Measurements from ENCODE around the gene ZBTB34.

DNA sequence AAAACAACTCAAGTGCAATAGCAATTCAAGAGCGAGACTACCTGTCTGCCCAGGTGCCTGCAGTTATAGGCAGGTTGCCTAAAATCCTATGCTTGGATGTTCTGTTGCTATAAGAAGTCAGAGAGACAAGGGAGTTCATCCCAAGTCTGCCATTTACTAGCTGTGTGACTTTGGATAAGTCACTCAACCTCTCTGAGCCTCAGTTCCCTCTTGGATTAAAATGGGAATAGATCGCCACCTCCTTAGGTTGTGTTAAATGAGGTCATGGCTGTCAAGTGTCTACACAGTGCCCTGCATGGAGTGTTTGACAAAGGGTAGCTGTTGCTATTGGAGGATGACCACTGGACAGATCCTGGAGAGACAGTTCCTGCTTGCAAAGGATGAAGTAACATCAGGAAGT is 1.3 kb upstream of the ZBTB34 start:
- TF ChIP-seq, protein P1, sequence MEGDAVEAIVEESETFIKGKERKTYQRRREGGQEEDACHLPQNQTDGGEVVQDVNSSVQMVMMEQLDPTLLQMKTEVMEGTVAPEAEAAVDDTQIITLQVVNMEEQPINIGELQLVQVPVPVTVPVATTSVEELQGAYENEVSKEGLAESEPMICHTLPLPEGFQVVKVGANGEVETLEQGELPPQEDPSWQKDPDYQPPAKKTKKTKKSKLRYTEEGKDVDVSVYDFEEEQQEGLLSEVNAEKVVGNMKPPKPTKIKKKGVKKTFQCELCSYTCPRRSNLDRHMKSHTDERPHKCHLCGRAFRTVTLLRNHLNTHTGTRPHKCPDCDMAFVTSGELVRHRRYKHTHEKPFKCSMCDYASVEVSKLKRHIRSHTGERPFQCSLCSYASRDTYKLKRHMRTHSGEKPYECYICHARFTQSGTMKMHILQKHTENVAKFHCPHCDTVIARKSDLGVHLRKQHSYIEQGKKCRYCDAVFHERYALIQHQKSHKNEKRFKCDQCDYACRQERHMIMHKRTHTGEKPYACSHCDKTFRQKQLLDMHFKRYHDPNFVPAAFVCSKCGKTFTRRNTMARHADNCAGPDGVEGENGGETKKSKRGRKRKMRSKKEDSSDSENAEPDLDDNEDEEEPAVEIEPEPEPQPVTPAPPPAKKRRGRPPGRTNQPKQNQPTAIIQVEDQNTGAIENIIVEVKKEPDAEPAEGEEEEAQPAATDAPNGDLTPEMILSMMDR (IDR thresholded peaks at IDR 0.05) = no peak
- no peak for TF ChIP-seq POLR2A (IDR thresholded peaks at IDR 0.05)
